HL-60/S4 treated with retinoic acid at 250 ng/mL for 4 days and 3 days (cell line): ENCODE results near the gene ITPR2.
"Not testable (repeated sequence)": the region's sequence is repeated elsewhere in the genome, so short reads cannot be mapped to it uniquely, and the experiment has no call there.

Source experiments
- in situ Hi-C: fragments of 300-500 bp; cut with MboI; formaldehyde crosslinking; loops from 2 replicates; pipeline ENCODE4 v1.7.0; 2022; ENCODE audit warnings: low sequenced_read_pairs

Gene ITPR2

DNA sequence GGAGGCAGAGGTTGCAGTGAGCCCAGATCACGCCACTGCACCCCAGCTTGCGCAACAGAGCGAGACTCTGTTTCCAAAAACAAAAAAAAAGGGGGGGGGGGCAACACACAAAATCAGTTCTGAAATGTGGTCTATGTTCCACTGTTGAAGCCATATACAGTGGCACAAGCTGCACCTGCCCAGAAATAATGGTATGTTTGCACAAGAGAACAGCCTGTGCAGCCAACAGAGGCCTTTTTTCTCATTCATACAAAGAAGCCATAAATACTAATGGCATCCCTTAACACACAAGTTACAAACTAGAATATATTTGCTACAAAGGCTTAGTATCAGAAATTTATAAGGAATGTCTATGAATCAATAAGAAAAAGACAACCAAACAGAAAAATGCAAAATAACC, 37.1 kb downstream of the ITPR2 start:
- in situ Hi-C loops: no loop called here

DNA sequence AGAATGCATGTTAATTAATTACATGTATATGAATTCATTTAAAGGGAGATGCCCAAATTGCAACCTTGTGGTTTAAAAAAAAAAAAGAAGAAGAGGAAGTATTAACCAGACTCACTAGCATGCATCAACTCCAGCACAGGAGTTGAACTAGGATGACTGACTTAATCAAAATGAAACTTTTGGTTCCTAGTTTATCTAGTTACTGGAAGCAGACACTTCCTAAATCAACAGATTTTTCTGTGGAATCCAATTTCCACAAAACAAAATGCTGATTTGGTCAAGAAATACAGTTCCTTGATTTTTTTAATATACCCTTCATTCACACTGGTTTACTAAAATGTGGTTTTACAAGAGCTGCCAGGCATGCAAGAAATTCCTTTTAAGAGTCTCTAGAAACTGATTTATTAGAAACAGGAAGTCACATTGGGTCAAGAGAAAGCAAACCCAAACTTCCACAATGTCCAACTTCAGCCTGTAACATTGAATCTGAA, 41.6 kb downstream of the ITPR2 start:
- in situ Hi-C loops: no loop called here

DNA sequence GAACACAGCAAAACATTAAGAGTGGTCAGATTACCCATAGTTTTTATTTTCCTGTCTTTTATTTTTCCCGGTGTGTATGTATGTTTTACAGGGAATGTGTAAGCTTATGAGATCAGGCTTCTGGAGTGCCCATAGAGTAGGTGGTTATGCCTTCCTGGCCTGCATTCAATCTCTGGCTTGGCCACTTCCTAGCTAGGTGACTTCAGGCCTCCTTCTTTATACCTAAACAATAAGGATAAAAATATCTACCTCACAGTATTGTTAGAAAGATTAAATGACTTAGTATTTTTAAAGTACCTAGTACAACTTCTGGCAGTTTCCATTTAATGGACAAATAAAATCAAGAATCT, 42.4 kb downstream of the ITPR2 start:
- in situ Hi-C loops: no loop called here

DNA sequence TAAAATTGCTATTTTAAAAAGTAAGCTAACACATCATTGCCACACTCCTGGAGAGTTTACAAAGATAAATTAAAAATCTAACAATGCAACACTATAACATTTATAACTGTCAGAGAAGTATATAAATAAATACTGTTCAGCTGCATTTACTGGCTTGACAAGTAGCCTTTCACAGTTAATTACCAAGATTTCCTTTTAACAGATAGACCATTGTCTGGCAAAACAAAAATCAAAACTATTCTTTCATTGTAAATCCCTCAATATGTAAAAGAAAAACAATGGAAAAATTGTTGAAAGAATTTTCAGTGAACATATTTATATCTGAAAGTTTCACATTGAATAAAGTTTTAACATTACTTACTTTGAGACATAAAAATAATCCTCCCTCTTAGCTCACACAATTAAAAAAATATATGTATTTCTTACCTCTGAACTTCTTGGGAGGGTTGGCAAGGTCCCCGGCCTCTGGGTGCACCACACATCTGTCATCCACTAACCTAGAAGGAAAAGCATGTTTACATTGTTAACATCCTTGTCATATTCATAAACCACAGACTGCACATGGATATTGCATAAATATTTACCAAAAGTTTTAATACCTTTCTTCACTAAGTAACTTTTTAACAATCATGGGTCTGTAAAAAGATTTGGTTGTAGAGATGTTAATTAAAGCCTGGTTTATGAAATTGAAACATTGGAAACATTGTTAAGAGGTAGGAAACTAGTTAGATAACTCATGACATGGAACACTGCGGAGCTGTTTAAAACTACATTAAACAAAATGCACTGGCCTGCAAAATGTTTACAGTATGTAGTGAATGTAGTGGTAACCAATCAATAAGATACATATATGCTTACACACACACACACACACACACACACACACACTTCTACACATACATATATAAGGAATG, 43.0 kb downstream of the ITPR2 start:
- in situ Hi-C loops: no loop called here

DNA sequence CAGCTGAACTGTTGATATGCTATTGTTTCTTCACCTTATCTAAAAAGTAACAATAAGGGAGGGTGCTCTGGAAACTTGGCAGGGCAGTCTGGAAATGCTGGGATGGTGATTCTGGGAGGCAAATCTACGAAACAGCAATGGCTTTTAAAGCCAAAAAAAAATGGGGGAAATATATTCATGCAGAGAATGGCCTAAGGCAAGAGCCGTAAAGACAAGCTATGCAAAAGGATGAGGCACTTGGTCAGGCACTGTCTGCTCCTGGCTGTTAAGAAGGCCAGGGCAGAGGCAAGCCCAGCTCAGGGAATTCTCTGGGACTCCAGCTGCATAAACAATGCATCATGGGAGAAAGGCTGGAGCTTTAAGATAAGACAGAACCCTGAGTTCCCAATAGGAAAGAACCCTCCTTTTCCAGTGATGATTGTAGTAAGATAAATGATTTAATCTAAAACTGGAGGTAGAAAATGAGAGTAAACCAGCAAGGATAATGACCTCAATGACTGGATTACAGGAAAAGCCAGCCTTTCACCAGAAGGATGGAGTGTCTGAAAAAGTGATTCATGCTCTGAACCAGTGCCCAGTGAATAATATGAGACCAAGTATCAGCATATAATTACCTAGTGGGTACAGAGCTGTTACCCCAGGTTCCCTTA, 46.0 kb downstream of the ITPR2 start:
- in situ Hi-C loops: no loop called here

DNA sequence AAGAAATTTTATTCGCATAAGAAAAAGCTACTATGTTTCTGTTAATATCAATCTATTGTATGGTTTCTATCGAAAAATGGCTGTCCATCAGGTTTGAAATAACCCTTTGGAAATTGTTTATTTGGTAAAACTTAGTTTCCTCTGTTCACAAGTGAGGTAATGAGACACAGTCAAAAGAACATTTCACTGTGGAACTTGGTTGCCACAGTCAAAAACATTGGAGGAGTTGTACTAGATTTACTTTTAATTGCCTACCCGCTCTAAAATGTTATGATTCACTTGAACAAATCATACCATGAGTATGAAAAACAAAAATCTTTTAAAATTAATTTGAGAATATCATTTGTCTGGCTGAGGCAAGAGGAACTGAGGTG, 46.5 kb downstream of the ITPR2 start:
- in situ Hi-C loops: no loop called here

DNA sequence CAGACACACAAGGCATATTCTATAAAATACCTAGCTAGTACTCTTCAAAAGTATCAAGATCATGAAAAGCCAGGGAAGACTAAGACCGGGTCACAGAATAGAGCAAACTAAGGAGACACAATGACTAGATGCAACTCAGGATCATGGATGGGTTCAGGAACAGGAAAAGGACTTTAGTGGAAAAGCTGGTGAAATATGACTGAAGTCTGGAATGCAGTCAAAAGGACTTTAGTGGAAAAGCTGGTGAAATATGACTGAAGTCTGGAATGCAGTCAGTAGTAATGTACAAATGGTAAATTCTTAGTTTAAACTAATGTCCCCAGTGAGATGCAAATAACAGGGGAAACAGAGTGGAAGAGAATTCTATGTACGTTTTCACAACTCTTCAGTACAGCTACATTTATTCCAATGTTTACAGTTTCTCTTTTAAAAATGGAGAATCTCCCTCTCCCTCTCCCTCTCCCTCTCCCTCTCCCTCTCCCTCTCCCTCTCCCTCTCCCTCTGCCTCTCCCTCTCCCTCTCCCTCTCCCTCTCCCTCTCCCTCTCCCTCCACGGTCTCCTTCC, 49.1 kb downstream of the ITPR2 start:
- in situ Hi-C loops: not testable (repeated sequence)

DNA sequence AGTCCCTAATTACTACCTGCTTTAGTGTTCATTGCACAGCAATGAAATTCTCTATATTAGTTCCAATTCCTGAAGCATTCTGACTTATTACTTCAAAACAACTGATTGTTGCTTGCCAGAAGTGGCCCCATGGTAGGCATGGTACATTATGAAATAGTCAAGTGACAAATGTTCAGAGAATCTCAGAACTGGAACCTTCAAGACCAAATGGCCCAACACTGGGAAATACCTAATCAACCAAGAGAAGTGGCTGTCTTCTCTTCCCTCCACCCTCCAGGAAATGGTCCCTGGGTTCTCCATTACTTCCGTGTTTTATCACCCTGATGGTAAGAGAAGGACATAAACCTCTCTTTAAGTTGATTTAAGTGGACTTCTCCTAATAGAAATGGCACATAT, 49.9 kb downstream of the ITPR2 start:
- in situ Hi-C loops: no loop called here

DNA sequence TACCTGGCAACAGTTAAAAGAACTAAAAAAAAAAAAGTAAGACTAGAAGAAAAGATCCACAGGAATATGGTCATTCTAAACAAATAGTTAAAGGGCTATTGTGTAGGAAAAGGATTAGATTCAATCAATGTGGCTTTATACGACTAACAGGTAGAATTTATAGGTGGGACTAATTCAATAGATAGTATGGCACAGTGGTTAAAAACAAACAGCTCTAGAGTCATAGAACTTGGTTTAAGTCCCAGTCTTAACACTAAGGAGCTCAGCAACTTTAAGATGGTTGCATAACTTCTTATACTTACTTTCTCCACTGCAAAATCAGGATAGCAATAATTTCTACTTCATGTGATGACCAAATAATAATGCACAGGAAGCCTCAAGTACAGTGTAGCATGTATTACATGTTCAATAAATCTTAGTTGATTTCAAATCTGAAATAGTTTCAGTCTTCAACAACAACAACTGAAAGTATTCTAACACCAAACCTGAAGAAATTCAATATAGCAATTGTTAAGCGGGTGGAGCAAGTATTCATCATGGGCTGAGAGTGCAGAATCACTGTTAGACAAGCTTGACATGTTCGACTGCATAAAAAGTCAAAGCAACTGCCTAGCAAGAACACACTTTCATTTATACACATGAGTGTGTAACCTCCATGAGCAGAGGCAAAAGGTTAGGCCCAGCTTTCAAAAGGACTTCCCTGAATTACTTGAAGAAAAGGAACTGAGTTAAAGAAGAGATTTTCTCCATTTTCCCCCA, 50.4 kb downstream of the ITPR2 start:
- in situ Hi-C loops: no loop called here

DNA sequence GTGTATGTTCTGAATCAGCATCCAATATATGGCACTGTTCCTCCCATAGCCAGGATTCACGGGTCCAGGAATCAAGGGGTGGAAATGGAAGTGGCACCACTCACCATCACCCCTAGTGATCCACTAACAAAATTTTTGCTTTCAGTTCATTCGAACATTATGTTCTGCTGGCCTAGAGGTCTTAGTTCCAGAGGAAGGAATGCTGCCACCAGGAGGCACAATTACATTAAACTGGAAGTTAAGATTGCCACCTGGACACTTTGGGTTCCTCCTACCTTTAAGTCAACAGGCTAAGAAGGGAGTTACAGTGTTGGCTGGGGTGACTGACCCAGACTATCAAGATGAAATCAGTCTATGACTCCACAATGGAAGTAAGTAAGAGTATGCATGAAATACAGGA, 52.3 kb downstream of the ITPR2 start:
- in situ Hi-C loops: not testable (repeated sequence)

DNA sequence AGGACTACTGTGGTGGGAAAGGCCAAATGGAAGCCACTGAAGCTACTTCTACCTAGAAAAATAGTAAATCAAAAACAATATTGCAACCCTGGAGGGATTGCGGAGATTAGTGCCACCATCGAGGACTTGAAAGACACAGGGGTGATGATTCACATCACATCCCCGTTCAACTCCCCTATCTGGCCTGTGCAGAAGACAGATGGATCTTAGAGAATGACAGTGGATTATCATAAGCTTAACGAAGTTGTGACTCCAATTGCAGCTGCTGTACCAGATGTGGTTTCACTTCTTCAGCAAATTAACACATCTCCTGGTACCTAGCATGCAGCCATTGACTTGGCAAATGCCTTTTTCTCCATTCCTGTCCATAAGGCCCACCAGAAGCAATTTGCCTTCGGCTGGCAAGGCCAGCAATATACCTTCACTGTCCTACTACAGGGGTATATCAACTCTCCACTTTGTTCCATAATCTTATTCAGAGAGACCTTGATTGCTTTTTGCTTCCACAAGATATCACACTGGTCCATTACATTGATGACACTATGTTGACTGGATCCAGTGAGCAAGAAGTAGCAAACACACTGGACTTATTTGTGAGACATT, 54.7 kb downstream of the ITPR2 start:
- in situ Hi-C loops: not testable (repeated sequence)

DNA sequence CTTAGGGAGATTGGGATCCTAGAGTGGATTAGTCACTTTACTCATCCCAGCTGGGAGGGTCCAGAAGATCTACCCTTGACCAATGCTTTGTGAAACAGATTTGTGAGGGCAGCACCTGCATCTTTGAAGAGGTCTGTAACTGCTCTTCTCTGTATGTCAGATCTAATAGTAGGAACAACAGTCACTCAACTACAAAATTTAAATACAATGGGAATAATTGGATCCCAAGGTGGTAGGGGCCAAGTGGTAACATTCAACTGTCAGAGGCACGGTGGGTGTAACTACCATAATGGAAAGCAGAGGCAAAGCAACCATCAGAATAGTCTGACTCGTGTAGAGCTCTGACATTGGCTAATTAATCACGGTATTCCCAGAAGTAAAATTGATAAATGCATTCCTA, 55.8 kb downstream of the ITPR2 start:
- in situ Hi-C loops: no loop called here

DNA sequence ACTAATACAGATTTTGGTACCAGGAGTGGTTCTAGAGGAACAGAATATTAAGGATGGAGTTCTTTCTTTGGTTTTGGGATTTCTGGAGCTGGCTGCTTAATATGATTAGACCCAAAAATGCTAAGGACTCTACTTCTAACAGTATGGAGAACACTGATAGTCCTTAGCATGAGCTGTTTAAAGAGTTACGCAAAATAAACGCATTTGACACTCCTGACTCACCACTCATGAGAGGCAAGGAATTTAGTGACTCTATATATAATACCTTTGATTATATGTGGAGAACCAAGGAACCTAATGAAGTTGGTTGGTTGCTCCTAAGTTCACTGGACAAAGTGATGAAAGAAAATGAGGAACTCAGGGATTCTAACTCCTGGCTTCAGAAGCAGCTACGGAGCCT, 57.0 kb downstream of the ITPR2 start:
- in situ Hi-C loops: not testable (repeated sequence)

DNA sequence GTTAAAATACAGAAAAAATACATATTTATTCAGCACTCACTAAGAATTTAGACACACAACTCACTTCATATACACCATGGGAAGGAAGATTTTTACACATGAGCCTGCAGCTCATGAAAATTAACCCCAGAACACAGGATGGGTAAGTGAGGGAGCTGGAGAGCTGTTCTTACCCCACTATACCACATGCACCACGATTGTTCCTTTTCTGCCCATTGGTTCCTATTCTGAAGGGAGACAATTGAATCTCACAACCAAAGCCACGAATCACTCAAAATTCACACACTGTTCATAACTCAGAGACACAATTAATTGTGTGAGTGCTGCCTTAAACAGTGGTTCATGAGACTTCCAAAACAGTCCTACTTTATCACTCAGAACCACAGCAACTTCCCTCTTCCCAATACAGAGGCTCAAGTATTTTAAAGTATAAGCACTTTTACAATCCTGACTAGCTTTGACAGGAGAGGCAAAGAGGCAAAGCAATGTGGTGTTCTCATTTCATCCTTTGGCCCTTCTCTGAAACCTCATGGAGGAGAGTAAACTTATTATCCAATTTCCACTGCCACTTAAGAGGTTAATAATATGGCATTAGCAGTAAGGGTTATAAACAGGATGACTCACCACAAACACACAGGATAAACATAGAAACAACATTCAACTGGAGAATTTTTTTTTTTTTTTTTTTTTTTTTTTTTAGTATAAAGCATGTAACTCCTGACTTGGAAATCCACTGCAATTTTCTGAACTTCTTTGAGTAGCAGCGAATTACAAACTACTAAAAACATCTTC, 59.5 kb downstream of the ITPR2 start:
- in situ Hi-C loops: no loop called here

DNA sequence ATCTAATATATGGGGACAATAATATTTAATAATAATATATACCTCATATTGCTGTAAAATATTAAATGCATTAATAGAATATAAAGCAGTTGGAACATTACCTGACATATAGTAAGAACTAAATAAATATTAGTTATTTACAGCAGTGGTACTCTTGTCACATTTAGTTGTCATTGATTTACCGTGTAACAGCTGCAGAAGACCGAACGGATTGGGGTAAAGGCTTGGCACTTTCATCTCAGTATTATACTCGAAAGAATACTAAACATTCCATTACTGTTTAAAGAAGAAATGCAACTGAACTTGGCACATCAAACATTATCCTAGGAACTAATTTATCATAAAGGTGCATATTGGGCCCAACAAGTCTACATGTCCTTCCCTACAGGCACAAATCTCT, 61.1 kb downstream of the ITPR2 start:
- in situ Hi-C loops: no loop called here

DNA sequence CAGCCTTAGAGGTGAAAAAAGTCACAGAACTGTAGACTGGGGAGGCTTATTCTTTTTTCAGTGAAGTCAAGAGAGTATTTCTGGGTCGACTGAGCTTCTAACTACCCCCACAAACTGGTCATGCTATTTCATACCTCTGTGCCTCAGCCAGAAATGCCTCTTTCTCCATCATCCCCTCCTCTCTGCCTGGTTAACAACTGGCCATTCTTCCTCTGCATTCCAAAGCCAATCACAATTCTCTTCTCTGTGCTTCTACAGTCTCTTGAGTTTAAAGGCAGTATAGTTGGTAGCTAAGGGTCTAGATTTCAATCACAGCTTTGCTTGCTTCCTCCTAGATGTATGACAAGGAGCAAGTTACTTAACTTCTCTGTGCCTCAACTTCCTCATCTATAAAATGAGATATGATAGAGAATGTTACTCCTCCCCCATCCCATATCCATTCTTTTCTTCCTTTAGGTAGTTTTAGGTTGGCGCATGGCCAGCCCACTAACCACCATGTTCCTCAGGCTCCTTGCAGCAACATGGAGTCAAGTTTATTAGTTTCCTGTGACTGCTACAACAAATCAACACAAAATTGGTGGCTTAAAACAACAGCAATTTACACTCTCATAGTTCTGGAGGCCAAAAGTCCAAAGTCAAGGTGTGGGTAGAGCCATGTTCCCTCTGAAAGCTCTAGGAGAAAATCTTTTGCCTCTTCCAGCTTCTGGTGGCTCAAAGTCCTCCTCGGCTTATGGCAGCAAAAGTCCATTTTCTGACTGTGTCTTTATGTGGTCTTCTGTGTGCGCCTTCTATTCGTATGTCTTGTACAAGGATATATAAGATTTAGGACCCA, 62.5 kb downstream of the ITPR2 start:
- in situ Hi-C loops: no loop called here

DNA sequence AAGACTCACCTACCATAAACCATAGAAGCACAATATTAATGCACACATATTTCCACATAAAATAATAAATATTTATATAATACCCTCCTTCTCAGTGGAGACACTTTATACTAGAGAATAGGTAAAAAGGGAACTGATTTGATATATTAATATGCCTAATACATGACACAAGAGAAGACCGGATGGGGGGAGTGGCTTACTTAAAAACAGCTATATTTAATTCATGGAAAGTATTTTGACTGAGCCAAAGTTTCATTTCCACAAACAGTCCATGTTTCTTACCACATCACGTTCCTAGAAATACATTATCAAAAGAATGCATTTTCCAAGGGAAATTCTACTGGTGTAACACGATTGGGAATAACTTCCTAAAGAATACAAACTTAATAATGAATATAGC, 63.4 kb downstream of the ITPR2 start:
- in situ Hi-C loops: no loop called here

DNA sequence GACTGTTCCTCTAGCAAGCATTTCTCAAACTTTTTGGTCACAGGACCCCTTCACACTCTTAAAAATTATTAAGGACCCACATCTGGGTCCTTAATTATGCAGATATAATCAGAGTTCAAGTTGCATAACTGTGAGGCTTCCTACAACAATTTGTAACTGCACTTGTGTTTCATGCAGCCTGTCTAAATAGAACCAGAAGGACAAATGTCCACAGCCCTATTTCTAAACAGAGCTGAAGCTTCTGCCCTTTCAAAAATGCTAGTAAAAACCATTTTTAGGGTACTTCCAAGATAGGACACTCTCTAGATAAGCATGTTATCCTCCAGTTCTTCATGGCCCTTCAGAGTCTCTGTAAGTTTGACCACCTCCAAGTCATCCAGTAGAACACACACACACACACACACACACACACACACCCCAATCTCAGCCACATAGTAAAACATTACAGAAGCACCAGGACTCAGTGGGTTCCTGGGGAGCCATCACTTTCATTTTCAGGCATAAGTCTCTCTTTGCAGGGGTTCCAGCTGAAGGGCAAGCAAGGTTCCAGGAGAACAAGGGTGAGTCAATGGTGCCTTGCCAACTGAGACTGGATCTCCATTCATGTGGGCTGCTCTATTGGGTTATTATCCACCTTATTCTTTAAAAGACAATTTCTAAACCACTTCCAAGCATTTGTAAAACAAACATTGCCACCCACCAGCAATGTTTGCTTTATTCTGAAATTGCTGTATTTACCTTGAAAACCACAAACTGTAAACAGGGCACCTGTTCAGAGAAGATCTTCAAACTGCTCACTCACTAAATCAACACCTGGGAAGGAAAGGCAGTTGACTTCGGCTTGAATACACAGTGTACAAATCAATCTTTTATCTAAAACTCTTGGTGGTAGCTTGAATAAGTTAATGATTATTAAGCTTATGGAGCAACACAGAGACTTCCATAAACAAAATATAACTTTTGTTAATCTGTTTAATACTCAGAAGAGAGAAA, 64.1 kb downstream of the ITPR2 start:
- in situ Hi-C loops: no loop called here
